GM12872 (cell line): Measurements from ENCODE around the gene NPC1.

Source experiments
- TF ChIP-seq, protein P1 (sequence below): IDR thresholded peaks from 3 replicates; pipeline ENCODE4 v1.5.1; 2011; ENCODE audit warnings: low read depth, mild to moderate bottlenecking, low read length, moderate library complexity; ENCODE audit not compliant: insufficient read depth

NPC1 gene

DNA sequence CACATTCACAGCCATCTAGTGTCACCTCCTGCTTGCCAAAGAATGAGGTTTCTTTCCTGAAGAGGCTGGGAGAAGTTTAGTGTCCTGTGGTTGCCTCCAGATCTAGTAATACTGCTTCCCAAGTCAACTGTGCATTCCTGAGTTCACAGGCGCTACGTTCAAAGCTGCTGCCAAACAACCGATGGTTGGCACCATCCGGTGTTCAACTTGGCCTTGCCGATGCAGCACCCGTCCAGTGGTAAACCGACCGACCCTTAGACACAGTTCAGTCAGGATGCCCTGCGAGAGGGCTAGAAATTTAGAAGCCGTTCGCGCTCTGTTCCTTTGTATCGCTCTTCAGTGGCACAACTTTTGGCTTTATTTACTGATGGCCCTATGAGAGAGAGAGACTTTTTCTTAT lies 54.4 kb downstream of the NPC1 start:
- TF ChIP-seq, protein P1, sequence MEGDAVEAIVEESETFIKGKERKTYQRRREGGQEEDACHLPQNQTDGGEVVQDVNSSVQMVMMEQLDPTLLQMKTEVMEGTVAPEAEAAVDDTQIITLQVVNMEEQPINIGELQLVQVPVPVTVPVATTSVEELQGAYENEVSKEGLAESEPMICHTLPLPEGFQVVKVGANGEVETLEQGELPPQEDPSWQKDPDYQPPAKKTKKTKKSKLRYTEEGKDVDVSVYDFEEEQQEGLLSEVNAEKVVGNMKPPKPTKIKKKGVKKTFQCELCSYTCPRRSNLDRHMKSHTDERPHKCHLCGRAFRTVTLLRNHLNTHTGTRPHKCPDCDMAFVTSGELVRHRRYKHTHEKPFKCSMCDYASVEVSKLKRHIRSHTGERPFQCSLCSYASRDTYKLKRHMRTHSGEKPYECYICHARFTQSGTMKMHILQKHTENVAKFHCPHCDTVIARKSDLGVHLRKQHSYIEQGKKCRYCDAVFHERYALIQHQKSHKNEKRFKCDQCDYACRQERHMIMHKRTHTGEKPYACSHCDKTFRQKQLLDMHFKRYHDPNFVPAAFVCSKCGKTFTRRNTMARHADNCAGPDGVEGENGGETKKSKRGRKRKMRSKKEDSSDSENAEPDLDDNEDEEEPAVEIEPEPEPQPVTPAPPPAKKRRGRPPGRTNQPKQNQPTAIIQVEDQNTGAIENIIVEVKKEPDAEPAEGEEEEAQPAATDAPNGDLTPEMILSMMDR: no peak

- TF ChIP-seq, protein P1: no peak
Observed at GRCh38 chr18:23530195-23530594, 56.1 kb downstream of the NPC1 start.

GRCh38 chr18:23529604-23530003 lies 56.7 kb downstream of the NPC1 start:
- TF ChIP-seq, protein P1: no peak

GRCh38 chr18:23528580-23529472 lies 57.5 kb downstream of the NPC1 start:
- TF ChIP-seq, protein P1: no peak

- TF ChIP-seq, protein P1: no peak
Observed at GRCh38 chr18:23526501-23527063, 59.7 kb downstream of the NPC1 start.

DNA sequence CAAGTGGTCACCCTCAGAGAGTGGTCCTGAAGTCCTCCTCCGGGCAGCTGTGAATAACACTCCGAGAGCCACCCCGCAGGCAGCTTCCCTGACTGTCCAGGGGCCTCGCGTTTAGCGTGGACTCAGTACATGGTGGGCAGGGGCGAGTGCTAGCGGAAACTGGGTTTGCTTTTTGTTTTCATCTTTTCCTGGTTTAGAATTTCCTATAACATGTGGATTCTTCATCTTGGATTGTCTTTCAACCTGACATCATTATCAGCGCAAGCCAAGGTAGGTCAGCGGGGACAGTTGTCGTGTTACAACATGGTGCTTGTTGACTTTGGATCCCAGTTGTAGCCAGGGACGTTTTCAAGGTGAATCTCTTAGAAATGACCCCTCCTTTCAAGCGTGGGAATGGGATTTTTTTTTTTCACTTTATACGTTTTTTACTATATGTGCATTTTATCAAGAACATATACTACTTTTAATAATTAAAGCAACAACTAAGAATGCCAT lies 62.0 kb downstream of the NPC1 start:
- TF ChIP-seq, protein P1: no peak

GRCh38 chr18:23523429-23524212 lies 62.7 kb downstream of the NPC1 start:
- TF ChIP-seq, protein P1: no peak
